ENCODE results near the gene HOXC6.

GRCh38 chr12:54005531-54005852, 22.7 kb upstream of the HOXC6 start:
- TF ChIP-seq PHF8 (conservative IDR thresholded peaks at IDR 0.05; ENCODE audit: low read depth, low read length), result no peak
- TF ChIP-seq TAF7 (optimal IDR thresholded peaks at IDR 0.05; ENCODE audit: borderline replicate concordance, low read depth, low read length), result no peak
- TF ChIP-seq JUND (IDR thresholded peaks at IDR 0.05; ENCODE audit: low read length), result no peak
- TF ChIP-seq, protein P1, sequence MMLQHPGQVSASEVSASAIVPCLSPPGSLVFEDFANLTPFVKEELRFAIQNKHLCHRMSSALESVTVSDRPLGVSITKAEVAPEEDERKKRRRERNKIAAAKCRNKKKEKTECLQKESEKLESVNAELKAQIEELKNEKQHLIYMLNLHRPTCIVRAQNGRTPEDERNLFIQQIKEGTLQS (IDR thresholded peaks at IDR 0.05; ENCODE audit: insufficient read depth, low read depth, low read length), result no peak
- TF ChIP-seq KDM1A (IDR thresholded peaks at IDR 0.05; ENCODE audit: borderline replicate concordance, low read length), result no peak

All from H1 (cell line).